Right cardiac atrium (tissue), 5 donors: Measurements from ENCODE around the gene ATP10A. TPM values are rescaled to one million over a fixed set of nuclear protein-coding genes. Genes with fewer than 3 reads are reported as not detected.
A peak's percentile ranks its signal among the peaks of the same experiment; 100 is the strongest.

Source experiments
- ATAC-seq, 2 donors: fragments of 200-7000 bp; cut with Tn5 transposase; one replicate each; pipeline versions ENCODE4 v1.8.0 to v1.9.1; 2020; ENCODE audit warnings: moderate library complexity in 2 of 2, mild to moderate bottlenecking in 1 of 2
- DNase-seq, 3 donors: peaks; one replicate each; pipeline ENCODE4 v3.0.0-alpha.2; 2020
- H3K27ac ChIP-seq: one replicate; pipeline ENCODE4 v1.5.1; 2013; ENCODE audit warnings: mild to moderate bottlenecking, low read length, control low read depth, moderate library complexity
- H3K27me3 ChIP-seq: one replicate; pipeline ENCODE4 v1.6.1; 2013; ENCODE audit not compliant: control insufficient read depth, insufficient read depth
- H3K4me1 ChIP-seq: one replicate; pipeline ENCODE4 v1.6.1; 2013; ENCODE audit warnings: low read length; ENCODE audit not compliant: control insufficient read depth, insufficient read depth
- H3K4me3 ChIP-seq: one replicate; pipeline ENCODE4 v1.5.1; 2013; ENCODE audit warnings: low read length, control low read depth
- H3K9me3 ChIP-seq: one replicate; pipeline ENCODE4 v1.6.1; 2013; ENCODE audit warnings: low read length; ENCODE audit not compliant: control insufficient read depth
- WGBS: extraction: QIAGEN DNeasy Blood & Tissue Kit; methylation state at CpG from one replicate; pipeline ENCODE4 v1.1.7; 2013; 5-methylcytosine and 5-hydroxymethylcytosine counted together
- intact Hi-C, 4 donors: fragments of 100-400 bp; cut with DNase I; formaldehyde crosslinking; loops; one replicate each; pipeline versions ENCODE4 v1.11.0 to v1.14.0; 2022 to 2023
- polyA plus RNA-seq: library from polyadenylated mRNA; stranded (reverse); fragments of 200-250 nt; gene quantifications from one replicate; pipeline ENCODE4 v1.2.3, GENCODE V29; 2013
- total RNA-seq, 4 donors: library from RNA; stranded (reverse); fragmentation: NEBNext Ultra II Directional; extraction: Animal tissue kit (Norgen Biotek cat#: 25700); gene quantifications; one replicate each; pipeline ENCODE4 v1.2.1, GENCODE V29; 2021
- donor health status: healthy with polysubstance abuse.
- donor health status: DM: no; HTN: yes; CAD: no.
- donor health status: DM: no; HTN: no; CAD: no.
- donor health status: DM: no; HTN: yes; CAD: no; lungs with severe emphysema.
- donor health status: DM: yes; HTN: yes; CAD: no.

ATP10A gene
- total and polyA plus RNA-seq, 5 donors = 0.95 to 3.0 (median 1.5) TPM

GRCh38 chr15:25674913-25675312 is 188.2 kb downstream of the ATP10A start:
- no peak overlapping the region for H3K4me3 ChIP-seq
- H3K4me1 ChIP-seq = peaks cover 3% of the 10 kb centered on the region
- peak; percentile 71 to 85 for ATAC-seq
- WGBS = 61% methylated on average over 12 of the region's 12 CpGs
- no peaks in the 10 kb centered on the region for H3K27me3 ChIP-seq
- intact Hi-C loops = no loop called here
- DNase-seq = peak; percentile 77 to 91 (median 84)
- peak overlapping the region; percentile 31 for H3K27ac ChIP-seq
- no peaks in the 10 kb centered on the region for H3K9me3 ChIP-seq

- DNase-seq (no peak), ATAC-seq (no peak)
- H3K4me1 ChIP-seq = peaks cover 3% of the 10 kb centered on the region
- intact Hi-C loops = no loop called here
- H3K4me3 ChIP-seq = no peak overlapping the region
- H3K9me3 ChIP-seq = no peaks in the 10 kb centered on the region
- no peak overlapping the region for H3K27ac ChIP-seq
- 94% methylated on average over 8 of the region's 8 CpGs for WGBS
- H3K27me3 ChIP-seq = no peaks in the 10 kb centered on the region
These were observed 189.2 kb downstream of the ATP10A start for GRCh38 chr15:25673972-25674371.

GRCh38 chr15:25673351-25673750 is 189.8 kb downstream of the ATP10A start:
- no peak for DNase-seq
- Histone ChIP-seq H3K4me3 (no peak overlapping the region), H3K27ac (no peak overlapping the region), H3K9me3 (no peaks in the 10 kb centered on the region), H3K4me1 (peaks cover 3% of the 10 kb centered on the region), H3K27me3 (no peaks in the 10 kb centered on the region)
- intact Hi-C loops = no loop called here
- WGBS = 70% methylated on average over 9 of the region's 9 CpGs
- ATAC-seq = no peak

- Histone ChIP-seq H3K9me3 (no peaks in the 10 kb centered on the region), H3K4me3 (no peak overlapping the region), H3K27ac (no peak overlapping the region), H3K4me1 (no peaks in the 10 kb centered on the region), H3K27me3 (no peaks in the 10 kb centered on the region)
- no peak for DNase-seq
- ATAC-seq = peak in 1 of 2 donors; percentile 16
- WGBS = 2% methylated on average over 6 of the region's 6 CpGs
- intact Hi-C loops = no loop called here
These were observed 192.0 kb downstream of the ATP10A start for GRCh38 chr15:25671132-25671531.

GRCh38 chr15:25670621-25671020 is 192.5 kb downstream of the ATP10A start:
- H3K4me1 ChIP-seq = no peaks in the 10 kb centered on the region
- H3K9me3 ChIP-seq = no peaks in the 10 kb centered on the region
- no peak overlapping the region for H3K27ac ChIP-seq
- no peak for DNase-seq
- no peaks in the 10 kb centered on the region for H3K27me3 ChIP-seq
- H3K4me3 ChIP-seq = peak overlapping the region; percentile 21
- no peak for ATAC-seq
- 8% methylated on average over 6 of the region's 6 CpGs for WGBS
- intact Hi-C loops = no loop called here

GRCh38 chr15:25670025-25670554 is 193.0 kb downstream of the ATP10A start:
- DNase-seq (peak; percentile 70 to 90 (median 84)), ATAC-seq (peak; percentile 87 to 88)
- Histone ChIP-seq H3K27ac (peak overlapping the region; percentile 12), H3K4me3 (peak overlapping the region; percentile 21), H3K27me3 (no peaks in the 10 kb centered on the region), H3K4me1 (no peaks in the 10 kb centered on the region), H3K9me3 (no peaks in the 10 kb centered on the region)
- 4% methylated on average over 15 of the region's 15 CpGs for WGBS
- intact Hi-C loops = no loop called here

GRCh38 chr15:25668901-25669300 is 194.2 kb downstream of the ATP10A start:
- Histone ChIP-seq H3K27ac (no peak overlapping the region), H3K4me1 (no peaks in the 10 kb centered on the region), H3K4me3 (no peak overlapping the region), H3K9me3 (no peaks in the 10 kb centered on the region), H3K27me3 (no peaks in the 10 kb centered on the region)
- DNase-seq (no peak), ATAC-seq (no peak)
- intact Hi-C loops = no loop called here
- WGBS = 82% methylated on average over 4 of the region's 4 CpGs

GRCh38 chr15:25668236-25668795 is 194.8 kb downstream of the ATP10A start:
- Histone ChIP-seq H3K4me1 (no peaks in the 10 kb centered on the region), H3K9me3 (no peaks in the 10 kb centered on the region), H3K4me3 (no peak overlapping the region), H3K27me3 (no peaks in the 10 kb centered on the region), H3K27ac (no peak overlapping the region)
- intact Hi-C loops = no loop called here
- DNase-seq (no peak), ATAC-seq (no peak)
- WGBS = 79% methylated on average over 11 of the region's 11 CpGs

GRCh38 chr15:25667829-25668228 is 195.3 kb downstream of the ATP10A start:
- ATAC-seq (no peak), DNase-seq (no peak)
- 78% methylated on average over 13 of the region's 13 CpGs for WGBS
- no peaks in the 10 kb centered on the region for H3K9me3 ChIP-seq
- H3K4me1 ChIP-seq = no peaks in the 10 kb centered on the region
- no peak overlapping the region for H3K27ac ChIP-seq
- no peak overlapping the region for H3K4me3 ChIP-seq
- intact Hi-C loops = no loop called here
- no peaks in the 10 kb centered on the region for H3K27me3 ChIP-seq

- no peak overlapping the region for H3K4me3 ChIP-seq
- H3K27ac ChIP-seq = no peak overlapping the region
- no peaks in the 10 kb centered on the region for H3K27me3 ChIP-seq
- DNase-seq (no peak), ATAC-seq (no peak)
- intact Hi-C loops = no loop called here
- no peaks in the 10 kb centered on the region for H3K4me1 ChIP-seq
- no peaks in the 10 kb centered on the region for H3K9me3 ChIP-seq
- WGBS = 87% methylated on average over 3 of the region's 3 CpGs
These were observed 197.2 kb downstream of the ATP10A start for GRCh38 chr15:25665913-25666312.

GRCh38 chr15:25664761-25665160 is 198.4 kb downstream of the ATP10A start:
- H3K27me3 ChIP-seq = no peaks in the 10 kb centered on the region
- H3K27ac ChIP-seq = no peak overlapping the region
- H3K4me1 ChIP-seq = no peaks in the 10 kb centered on the region
- ATAC-seq = no peak
- DNase-seq = no peak
- intact Hi-C loops = no loop called here
- no peaks in the 10 kb centered on the region for H3K9me3 ChIP-seq
- 60% methylated on average over 5 of the region's 5 CpGs for WGBS
- no peak overlapping the region for H3K4me3 ChIP-seq

- intact Hi-C loops = no loop called here
- no peaks in the 10 kb centered on the region for H3K4me1 ChIP-seq
- H3K27me3 ChIP-seq = no peaks in the 10 kb centered on the region
- DNase-seq (no peak), ATAC-seq (no peak)
- no peak overlapping the region for H3K4me3 ChIP-seq
- 84% methylated on average over 5 of the region's 5 CpGs for WGBS
- H3K9me3 ChIP-seq = no peaks in the 10 kb centered on the region
- H3K27ac ChIP-seq = no peak overlapping the region
These were observed 199.6 kb downstream of the ATP10A start for GRCh38 chr15:25663515-25663914.
